Measurements from ENCODE around the gene HOMER2. TPM values are rescaled to one million over a fixed set of nuclear protein-coding genes. Genes with fewer than 3 reads are reported as not detected.

HOMER2 gene
- total RNA-seq, 1 experiment from 2014 or later, result 49.4 TPM

DNA sequence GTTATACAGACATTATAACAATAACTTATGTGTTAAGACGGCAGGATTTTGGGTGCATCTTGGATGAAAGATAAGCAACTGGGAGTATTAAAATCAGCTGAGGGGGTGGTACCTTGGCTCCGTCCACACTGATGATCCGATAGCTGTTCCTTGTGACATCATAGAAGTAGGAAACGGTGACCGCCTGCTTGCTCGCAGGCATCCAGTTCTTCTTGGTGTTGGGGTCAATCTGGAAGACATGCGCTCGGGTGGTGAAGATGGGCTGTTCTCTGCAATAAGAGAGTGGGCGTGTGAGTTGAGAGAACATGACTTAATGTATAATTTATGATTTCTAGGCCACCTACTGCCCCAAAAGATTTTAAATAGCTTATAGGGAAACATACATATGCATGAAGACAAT is 59.9 kb downstream of the HOMER2 start:
- Mint-ChIP-seq H3K4me1 (ENCODE audit: low read depth, unreplicated experiment) (no peaks in the 10 kb centered on the region), H3K36me3 (ENCODE audit: insufficient read depth, unreplicated experiment) (no peaks in the 10 kb centered on the region), H3K4me3 (ENCODE audit: low read depth, unreplicated experiment) (no peak overlapping the region), H3K9me3 (ENCODE audit: low read depth, unreplicated experiment) (no peaks in the 10 kb centered on the region), H3K27ac (ENCODE audit: unreplicated experiment) (no peak overlapping the region), H3K27me3 (ENCODE audit: unreplicated experiment) (no peaks in the 10 kb centered on the region)
- TF ChIP-seq, protein P1, sequence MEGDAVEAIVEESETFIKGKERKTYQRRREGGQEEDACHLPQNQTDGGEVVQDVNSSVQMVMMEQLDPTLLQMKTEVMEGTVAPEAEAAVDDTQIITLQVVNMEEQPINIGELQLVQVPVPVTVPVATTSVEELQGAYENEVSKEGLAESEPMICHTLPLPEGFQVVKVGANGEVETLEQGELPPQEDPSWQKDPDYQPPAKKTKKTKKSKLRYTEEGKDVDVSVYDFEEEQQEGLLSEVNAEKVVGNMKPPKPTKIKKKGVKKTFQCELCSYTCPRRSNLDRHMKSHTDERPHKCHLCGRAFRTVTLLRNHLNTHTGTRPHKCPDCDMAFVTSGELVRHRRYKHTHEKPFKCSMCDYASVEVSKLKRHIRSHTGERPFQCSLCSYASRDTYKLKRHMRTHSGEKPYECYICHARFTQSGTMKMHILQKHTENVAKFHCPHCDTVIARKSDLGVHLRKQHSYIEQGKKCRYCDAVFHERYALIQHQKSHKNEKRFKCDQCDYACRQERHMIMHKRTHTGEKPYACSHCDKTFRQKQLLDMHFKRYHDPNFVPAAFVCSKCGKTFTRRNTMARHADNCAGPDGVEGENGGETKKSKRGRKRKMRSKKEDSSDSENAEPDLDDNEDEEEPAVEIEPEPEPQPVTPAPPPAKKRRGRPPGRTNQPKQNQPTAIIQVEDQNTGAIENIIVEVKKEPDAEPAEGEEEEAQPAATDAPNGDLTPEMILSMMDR (IDR thresholded peaks at IDR 0.05; ENCODE audit: unreplicated experiment), result no peak
- intact Hi-C loops (cut with micrococcal nuclease; ENCODE audit: unreplicated experiment), result no loop called here
- no TSS peak for BruUV-seq (replicated peaks)
- CTCF ChIA-PET, result no interaction called here
- no peak for DNase-seq

DNA sequence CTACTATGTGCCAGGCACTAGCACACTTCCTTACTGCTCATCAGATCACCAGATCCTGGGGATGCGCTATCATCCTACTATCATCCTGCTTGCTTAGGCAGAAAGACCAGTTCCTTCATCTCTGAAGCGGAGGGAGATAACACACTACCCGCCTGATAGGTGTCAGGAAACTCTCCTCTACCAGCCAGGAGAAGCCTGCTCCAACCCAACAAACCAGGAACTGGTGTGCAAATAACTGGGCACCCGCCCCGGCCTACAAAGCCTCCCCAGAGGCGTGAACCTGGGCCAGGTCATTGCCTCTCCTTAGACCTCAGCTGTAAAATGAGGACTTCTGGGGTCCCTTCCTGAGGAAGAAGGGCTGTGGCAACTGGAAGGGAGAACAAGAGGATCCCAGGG is 61.5 kb downstream of the HOMER2 start:
- Mint-ChIP-seq H3K27ac (ENCODE audit: unreplicated experiment) (no peak overlapping the region), H3K4me1 (ENCODE audit: low read depth, unreplicated experiment) (no peaks in the 10 kb centered on the region), H3K27me3 (ENCODE audit: unreplicated experiment) (no peaks in the 10 kb centered on the region), H3K4me3 (ENCODE audit: low read depth, unreplicated experiment) (no peak overlapping the region), H3K36me3 (ENCODE audit: insufficient read depth, unreplicated experiment) (no peaks in the 10 kb centered on the region), H3K9me3 (ENCODE audit: low read depth, unreplicated experiment) (no peaks in the 10 kb centered on the region)
- CTCF ChIA-PET, result no interaction called here
- BruUV-seq (replicated peaks), result no TSS peak
- intact Hi-C loops (cut with micrococcal nuclease; ENCODE audit: unreplicated experiment), result no loop called here
- no peak for DNase-seq
- TF ChIP-seq, protein P1 (IDR thresholded peaks at IDR 0.05; ENCODE audit: unreplicated experiment), result no peak

DNA sequence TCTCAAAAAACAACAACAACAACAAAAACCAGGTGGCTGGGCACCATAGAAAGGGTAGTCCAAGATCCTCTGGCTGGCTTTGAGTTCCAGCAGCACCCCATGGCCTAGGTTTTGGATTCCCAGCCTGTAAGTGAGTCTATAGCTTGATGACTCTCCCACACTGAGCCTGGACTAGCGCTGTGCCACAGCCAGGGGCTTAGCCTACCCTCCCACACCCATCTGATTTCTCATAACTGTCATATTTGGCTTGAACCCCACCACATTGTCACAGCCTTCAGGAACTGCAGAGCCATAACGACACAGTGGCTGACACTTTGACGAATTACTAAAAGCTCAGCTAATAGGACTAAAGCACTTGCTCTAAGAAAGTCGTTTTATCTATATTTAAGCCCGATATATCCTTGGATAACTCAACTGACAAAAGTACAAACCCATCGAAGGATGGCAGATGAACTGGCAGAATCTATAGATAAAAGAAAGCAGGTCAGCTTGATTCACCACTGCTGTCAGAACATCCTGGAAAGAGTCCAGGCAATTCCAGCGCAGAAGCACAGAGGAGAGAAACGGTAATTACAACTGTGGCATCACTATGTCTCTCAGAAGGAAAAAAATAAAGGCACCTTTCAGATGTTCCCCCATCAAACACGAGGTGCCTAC is 62.1 kb downstream of the HOMER2 start:
- Mint-ChIP-seq H3K36me3 (ENCODE audit: insufficient read depth, unreplicated experiment) (no peaks in the 10 kb centered on the region), H3K4me1 (ENCODE audit: low read depth, unreplicated experiment) (no peaks in the 10 kb centered on the region), H3K9me3 (ENCODE audit: low read depth, unreplicated experiment) (no peaks in the 10 kb centered on the region), H3K27me3 (ENCODE audit: unreplicated experiment) (no peaks in the 10 kb centered on the region), H3K27ac (ENCODE audit: unreplicated experiment) (no peak overlapping the region), H3K4me3 (ENCODE audit: low read depth, unreplicated experiment) (no peak overlapping the region)
- BruUV-seq (replicated peaks), result no TSS peak
- CTCF ChIA-PET, result no interaction called here
- DNase-seq, result no peak
- TF ChIP-seq, protein P1 (IDR thresholded peaks at IDR 0.05; ENCODE audit: unreplicated experiment), result no peak
- intact Hi-C loops (cut with micrococcal nuclease; ENCODE audit: unreplicated experiment), result no loop called here

DNA sequence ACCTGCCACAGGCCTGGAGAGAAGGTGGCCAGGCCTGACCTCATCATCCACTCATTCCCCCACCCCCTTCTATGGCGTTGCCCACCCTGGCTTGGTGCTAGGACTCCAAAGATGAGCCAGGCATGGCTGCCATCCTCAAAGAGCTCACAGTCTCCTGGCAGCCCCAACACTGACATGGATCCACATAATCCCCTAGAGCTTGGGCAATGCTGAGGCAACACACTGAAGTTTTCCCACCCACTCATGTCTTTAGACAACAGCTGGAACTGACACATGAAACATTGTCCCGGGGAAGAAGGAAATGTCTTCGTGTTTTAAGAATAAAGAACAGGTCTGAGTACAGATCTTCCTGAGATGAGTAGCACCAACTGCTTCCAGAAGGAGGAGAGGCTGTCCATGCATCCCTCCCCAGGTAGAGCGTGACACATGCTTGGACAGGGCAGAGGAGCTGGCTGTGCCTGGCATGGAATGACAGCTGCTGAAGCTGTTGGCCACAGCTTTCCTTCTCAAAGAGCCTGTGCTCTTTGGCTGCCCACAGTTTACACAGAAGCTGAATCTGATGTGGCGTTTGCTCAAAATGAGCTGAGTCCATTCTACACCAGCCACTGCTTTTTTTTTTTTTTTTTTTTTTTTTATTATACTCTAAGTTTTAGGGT is 70.1 kb downstream of the HOMER2 start:
- no peaks in the 10 kb centered on the region for H3K36me3 Mint-ChIP-seq (ENCODE audit: insufficient read depth, unreplicated experiment)
- H3K9me3 Mint-ChIP-seq (ENCODE audit: low read depth, unreplicated experiment), result no peaks in the 10 kb centered on the region
- H3K27ac Mint-ChIP-seq (ENCODE audit: unreplicated experiment), result no peak overlapping the region
- no peaks in the 10 kb centered on the region for H3K27me3 Mint-ChIP-seq (ENCODE audit: unreplicated experiment)
- H3K4me3 Mint-ChIP-seq (ENCODE audit: low read depth, unreplicated experiment), result no peak overlapping the region
- BruUV-seq (replicated peaks), result no TSS peak
- no peaks in the 10 kb centered on the region for H3K4me1 Mint-ChIP-seq (ENCODE audit: low read depth, unreplicated experiment)
- no peak for DNase-seq
- TF ChIP-seq, protein P1 (IDR thresholded peaks at IDR 0.05; ENCODE audit: unreplicated experiment), result no peak
- intact Hi-C loops (cut with micrococcal nuclease; ENCODE audit: unreplicated experiment), result no loop called here
- CTCF ChIA-PET, result no interaction called here

Data from Calu3 (cell line).